Activated effector memory CD4-positive, alpha-beta T cell treated with anti-CD3 and anti-CD28 coated beads, Interleukin-2, amount 50 U/mL, for 16 hours (primary cell): ENCODE results near the gene ANK2.

Experiments
- DNase-seq: peaks from one replicate; pipeline ENCODE4 v3.0.0-alpha.2; 2020

The ANK2 gene

GRCh38 chr4:113293043-113293560, 243.6 kb downstream of the ANK2 start:
- DNase-seq = no peak

DNA sequence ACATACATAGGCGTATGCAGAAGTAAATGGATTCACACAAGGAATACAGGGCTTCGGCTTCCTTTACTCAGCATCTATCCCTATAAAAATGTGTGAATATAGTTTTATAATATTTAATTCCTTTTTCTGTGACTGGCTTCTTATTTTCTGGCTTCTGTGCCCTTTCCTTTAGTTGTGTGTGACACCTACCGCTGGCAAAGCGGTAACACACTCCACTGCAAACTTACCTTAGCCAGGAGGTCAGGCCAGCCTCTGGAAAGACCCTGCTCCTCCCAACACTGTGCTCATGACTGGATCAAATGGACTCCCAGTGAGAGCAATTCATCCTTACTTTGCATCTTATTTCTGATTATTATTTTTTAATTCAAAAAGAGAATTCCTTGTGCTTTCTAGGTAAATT, 244.2 kb downstream of the ANK2 start:
- DNase-seq = no peak

- DNase-seq = no peak
These were observed 245.5 kb downstream of the ANK2 start for GRCh38 chr4:113294908-113295307.

DNA sequence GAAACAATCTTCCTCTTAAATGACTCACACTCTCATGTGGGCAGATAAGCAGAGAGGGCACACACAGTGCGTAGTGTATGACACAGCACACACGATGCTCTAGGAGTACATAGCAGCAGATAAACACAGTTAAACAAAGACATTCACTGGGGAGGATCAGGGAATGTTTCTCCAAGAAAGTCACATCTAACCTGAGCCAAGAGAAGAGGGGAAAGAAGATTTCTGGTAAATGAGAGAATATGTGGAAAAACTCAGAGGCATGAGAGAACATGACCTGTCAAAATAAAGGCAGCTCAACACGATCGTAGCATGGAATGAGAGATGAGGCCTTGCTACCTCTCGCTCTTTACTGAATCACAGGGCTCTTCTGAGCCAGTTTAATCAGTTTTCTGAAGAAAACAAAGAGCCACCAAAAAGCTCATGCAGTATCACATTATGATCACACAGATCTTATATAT, 251.0 kb downstream of the ANK2 start:
- no peak for DNase-seq

GRCh38 chr4:113302051-113302450, 252.6 kb downstream of the ANK2 start:
- DNase-seq = no peak

GRCh38 chr4:113303315-113303714, 253.9 kb downstream of the ANK2 start:
- DNase-seq = no peak

- DNase-seq = no peak
These were observed 261.6 kb downstream of the ANK2 start for GRCh38 chr4:113311047-113311446.

- no peak for DNase-seq
These were observed 263.1 kb downstream of the ANK2 start for GRCh38 chr4:113312529-113312928.

DNA sequence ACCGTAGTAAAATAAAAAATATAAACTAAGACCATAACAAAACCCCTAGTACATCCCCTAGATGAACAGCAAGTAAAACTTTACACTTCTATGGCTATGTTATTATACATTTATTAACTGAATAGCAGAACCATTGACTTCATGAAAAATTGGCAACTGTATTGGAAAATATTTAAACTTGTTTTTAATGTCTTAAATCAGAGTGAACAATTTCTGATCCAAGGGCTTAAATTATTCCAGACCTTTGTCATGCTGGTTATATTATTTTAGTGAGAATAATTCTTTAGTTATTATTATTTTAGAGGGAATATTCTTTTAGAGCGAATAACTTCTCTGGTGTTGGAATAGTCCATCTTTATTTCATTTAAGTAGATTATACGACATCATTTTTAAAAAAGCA, 265.0 kb downstream of the ANK2 start:
- no peak for DNase-seq

DNA sequence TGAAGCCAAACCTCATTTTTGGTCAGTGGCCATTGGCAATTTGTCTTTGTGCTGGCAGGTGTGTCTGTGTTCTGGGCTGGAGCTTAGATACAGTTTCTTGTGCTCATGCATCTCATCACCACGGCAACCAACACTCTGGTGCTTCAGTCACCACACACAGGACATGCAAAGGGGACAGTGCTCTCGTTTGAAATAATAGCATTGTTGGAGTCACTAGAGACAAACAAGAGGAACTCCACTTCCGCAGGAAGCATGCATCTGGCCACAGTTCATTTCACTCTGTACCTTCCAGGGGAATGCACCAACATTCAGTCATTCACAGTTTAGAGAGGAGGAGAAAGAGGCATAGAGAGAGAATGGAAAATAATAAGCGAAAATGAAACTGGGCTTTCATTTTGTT, 267.4 kb downstream of the ANK2 start:
- DNase-seq = no peak

- DNase-seq = no peak
These were observed 268.1 kb downstream of the ANK2 start for GRCh38 chr4:113317523-113317922.

DNA sequence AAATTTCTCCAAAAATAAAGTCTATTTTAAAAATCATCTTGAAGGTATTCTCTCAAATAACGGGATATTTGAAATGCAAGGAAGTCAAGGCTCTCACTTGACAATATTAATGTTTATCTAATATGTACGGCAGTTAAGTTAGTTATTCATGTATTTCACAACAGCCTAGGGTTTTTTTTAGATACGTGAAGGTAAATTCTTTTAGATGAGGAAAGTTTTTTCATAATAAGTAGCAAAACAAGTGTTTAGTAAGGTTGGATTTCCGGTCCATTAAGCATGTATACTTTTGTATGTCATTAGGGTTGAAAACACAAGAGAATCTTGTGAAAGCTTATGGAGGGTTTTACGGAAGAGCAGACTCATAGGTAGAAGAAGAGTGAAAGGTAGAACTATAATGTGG, 273.3 kb downstream of the ANK2 start:
- no peak for DNase-seq

GRCh38 chr4:113325876-113326615, 276.6 kb downstream of the ANK2 start:
- no peak for DNase-seq

- no peak for DNase-seq
These were observed 278.0 kb downstream of the ANK2 start for GRCh38 chr4:113327494-113327893.

GRCh38 chr4:113328514-113328913, 279.1 kb downstream of the ANK2 start:
- no peak for DNase-seq

DNA sequence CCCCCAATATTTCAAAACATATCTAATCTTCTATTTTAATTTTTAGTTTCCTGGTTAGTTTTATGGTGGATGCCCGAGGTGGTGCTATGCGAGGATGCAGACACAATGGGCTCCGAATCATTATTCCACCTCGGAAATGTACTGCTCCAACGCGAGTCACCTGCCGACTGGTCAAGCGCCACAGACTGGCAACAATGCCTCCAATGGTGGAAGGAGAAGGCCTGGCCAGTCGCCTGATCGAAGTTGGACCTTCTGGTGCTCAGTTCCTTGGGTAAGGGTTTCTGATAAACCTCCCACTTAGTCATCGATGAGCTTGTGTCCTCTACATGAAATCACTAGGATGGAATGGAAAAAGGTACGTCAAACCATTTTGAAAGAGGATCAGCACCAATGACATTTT, 280.7 kb downstream of the ANK2 start:
- no peak for DNase-seq

- no peak for DNase-seq
These were observed 282.4 kb downstream of the ANK2 start for GRCh38 chr4:113331811-113332210.

DNA sequence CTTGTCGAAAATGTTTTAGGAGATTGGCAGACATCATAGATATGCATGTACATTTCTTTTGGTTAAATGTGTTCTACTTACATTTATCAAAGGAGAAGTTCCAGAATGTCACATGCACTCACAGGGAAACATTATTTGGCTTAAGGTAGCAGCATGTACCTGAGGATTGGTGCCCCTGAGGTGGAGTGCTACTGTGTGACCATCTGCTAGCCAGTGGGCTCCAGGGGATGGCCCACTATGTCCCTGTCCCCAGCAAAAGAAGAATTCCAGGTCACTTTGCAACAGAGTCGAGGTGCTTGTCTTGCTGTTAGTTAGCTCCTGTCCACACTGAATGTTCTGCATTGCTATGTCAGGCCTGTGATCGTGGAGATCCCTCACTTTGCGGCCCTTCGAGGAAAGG, 283.2 kb downstream of the ANK2 start:
- DNase-seq = no peak

DNA sequence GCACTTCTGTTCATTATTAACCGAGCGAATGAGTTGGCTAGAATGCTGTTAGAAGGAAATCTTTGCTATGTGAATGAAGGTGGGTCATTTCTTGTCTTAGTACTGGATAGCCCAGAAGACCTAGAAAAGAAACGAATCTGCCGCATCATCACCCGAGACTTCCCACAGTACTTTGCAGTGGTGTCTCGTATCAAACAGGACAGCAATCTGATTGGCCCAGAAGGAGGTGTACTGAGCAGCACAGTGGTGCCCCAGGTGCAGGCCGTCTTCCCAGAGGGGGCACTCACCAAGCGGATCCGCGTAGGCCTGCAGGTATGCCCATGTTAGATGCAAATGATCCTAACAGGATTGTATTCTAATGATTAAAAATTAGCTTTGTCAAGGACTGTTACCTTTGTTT, 286.3 kb downstream of the ANK2 start:
- DNase-seq = no peak

DNA sequence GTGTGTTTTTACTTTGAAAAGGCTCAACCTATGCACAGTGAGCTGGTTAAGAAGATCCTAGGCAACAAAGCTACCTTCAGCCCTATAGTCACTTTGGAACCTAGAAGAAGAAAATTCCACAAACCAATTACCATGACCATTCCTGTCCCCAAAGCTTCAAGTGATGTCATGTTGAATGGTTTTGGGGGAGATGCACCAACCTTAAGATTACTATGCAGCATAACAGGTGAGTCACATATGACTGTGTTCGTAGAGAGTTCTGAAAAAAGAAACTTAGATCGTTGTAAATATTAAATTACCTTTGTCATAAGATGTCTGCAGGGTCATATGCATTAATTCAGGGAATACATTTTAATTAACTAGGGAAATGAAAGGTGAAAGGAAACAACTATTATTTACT, 287.1 kb downstream of the ANK2 start:
- no peak for DNase-seq

DNA sequence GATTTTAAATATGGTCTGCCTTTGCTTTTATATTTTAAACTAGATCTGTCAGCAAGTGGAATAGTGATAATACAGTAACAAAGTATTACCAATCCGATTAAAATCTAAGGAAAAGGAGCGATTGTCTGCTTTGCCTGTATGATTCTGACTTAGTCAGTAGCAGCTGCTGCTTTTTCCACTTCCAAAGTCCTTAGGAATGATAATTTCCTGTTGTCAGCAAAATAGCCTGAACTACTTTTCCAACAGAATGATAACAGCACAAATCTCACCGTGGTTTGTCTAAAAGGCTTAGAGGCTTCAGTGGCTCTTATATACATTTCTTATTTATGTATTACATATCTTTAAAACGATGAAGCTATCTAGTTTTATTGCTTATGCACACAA, 290.0 kb downstream of the ANK2 start:
- no peak for DNase-seq

DNA sequence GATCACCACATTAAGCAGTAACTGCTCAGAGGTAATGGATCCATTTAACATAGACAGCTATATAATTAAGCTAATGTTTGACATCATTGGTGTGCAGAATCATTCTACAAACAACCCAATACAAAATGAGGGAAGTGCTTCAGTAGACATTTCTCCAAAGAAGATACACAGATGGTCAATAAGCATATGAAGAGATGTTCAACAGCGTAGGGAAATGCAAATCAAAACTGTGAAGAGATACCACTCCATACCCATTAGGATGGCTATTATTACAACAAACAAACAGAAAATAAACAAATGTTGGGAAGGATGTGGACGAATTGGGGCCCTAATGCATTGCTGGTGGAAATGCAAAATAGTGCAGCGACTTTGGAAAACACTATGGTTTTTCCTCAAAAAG, 294.6 kb downstream of the ANK2 start:
- DNase-seq = no peak

- DNase-seq = no peak
These were observed 297.8 kb downstream of the ANK2 start for GRCh38 chr4:113347245-113347644.

GRCh38 chr4:113349430-113349829, 300.0 kb downstream of the ANK2 start:
- no peak for DNase-seq

GRCh38 chr4:113350576-113350975, 301.1 kb downstream of the ANK2 start:
- DNase-seq = no peak
